Small intestine (tissue), 7 donors: Measurements from ENCODE around the gene FAM199X. TPM values are rescaled to one million over a fixed set of nuclear protein-coding genes. Genes with fewer than 3 reads are reported as not detected.

Source experiments
- DNase-seq, 2 donors: peaks; one replicate each; pipeline versions ENCODE4 v3.0.0 to v3.0.0-alpha.2; 2013
- FAIRE-seq: peaks from 2 replicates; lab custom pipeline; 2012; peaks lifted over from hg19 to GRCh38; lab: Jason Lieb, UNC
- H3K27ac ChIP-seq, 3 donors: one replicate each; pipeline ENCODE4 v1.5.1; 2013; ENCODE audit warnings: low read length in 2 of 3, mild to moderate bottlenecking in 2 of 3, control low read depth in 1 of 3, inconsistent platforms in 1 of 3, low read depth in 1 of 3, moderate library complexity in 1 of 3
- H3K27me3 ChIP-seq, 3 donors: one replicate each; pipeline ENCODE4 v1.6.1; 2013; ENCODE audit warnings: low read length in 3 of 3, inconsistent platforms in 1 of 3; ENCODE audit not compliant: control insufficient read depth in 3 of 3, insufficient read depth in 3 of 3
- H3K36me3 ChIP-seq, 3 donors: one replicate each; pipeline ENCODE4 v1.6.1; 2013; ENCODE audit warnings: low read length in 3 of 3, inconsistent platforms in 1 of 3, low read depth in 1 of 3, mild to moderate bottlenecking in 1 of 3, moderate library complexity in 1 of 3; ENCODE audit not compliant: control insufficient read depth in 3 of 3, insufficient read depth in 2 of 3
- H3K4me1 ChIP-seq, 3 donors: one replicate each; pipeline ENCODE4 v1.6.1; 2013; ENCODE audit warnings: low read length in 2 of 3, inconsistent platforms in 1 of 3, low read depth in 1 of 3, mild to moderate bottlenecking in 1 of 3, moderate library complexity in 1 of 3; ENCODE audit not compliant: control insufficient read depth in 3 of 3, insufficient read depth in 2 of 3
- H3K4me3 ChIP-seq, 3 donors: one replicate each; pipeline ENCODE4 v1.5.1; 2013; ENCODE audit warnings: low read length in 3 of 3, control low read depth in 1 of 3, inconsistent platforms in 1 of 3, low read depth in 1 of 3, mild to moderate bottlenecking in 1 of 3, moderate library complexity in 1 of 3
- H3K9me3 ChIP-seq, 2 donors: one replicate each; pipeline ENCODE4 v1.6.1; 2013; ENCODE audit warnings: low read depth in 1 of 2, low read length in 1 of 2; ENCODE audit not compliant: control insufficient read depth in 2 of 2, insufficient read depth in 1 of 2
- WGBS, 3 donors: extraction: QIAGEN DNeasy Blood & Tissue Kit; methylation state at CpG; one replicate each; pipeline ENCODE4 v1.1.7; 2013; 5-methylcytosine and 5-hydroxymethylcytosine counted together
- polyA plus RNA-seq, 4 donors: library from polyadenylated mRNA; stranded (reverse) in 3 of 4; unstranded in 1 of 4; fragments of 200-250 nt in 3 of 4; fragments of 120-200 nt in 1 of 4; gene quantifications; one replicate each; pipeline versions ENCODE4 v1.2.1 to v1.2.3, GENCODE V29; 2013
- donor health status: healthy with polysubstance abuse.
- donor health status: control.
- donor health status: control.
- donor health status: Bipolar disorder and iron deficiency.
- donor health status: healthy.

Gene FAM199X
- polyA plus RNA-seq, 4 donors = 4.9 to 21.0 (median 10.3) TPM

- no peak overlapping the region for H3K4me3 ChIP-seq
- H3K27ac ChIP-seq = no peak overlapping the region
- H3K27me3 ChIP-seq = no peaks in the 10 kb centered on the region
- no peaks in the 10 kb centered on the region for H3K36me3 ChIP-seq
- WGBS, 3 donors = 83 to 100% (median 94%) methylated on average over 1 of the region's 1 CpG
- no peaks in the 10 kb centered on the region for H3K9me3 ChIP-seq
- DNase-seq (no peak), FAIRE-seq (no peak)
- no peaks in the 10 kb centered on the region for H3K4me1 ChIP-seq
Observed at GRCh38 chrX:104135677-104136076, 30.6 kb upstream of the FAM199X start.

DNA sequence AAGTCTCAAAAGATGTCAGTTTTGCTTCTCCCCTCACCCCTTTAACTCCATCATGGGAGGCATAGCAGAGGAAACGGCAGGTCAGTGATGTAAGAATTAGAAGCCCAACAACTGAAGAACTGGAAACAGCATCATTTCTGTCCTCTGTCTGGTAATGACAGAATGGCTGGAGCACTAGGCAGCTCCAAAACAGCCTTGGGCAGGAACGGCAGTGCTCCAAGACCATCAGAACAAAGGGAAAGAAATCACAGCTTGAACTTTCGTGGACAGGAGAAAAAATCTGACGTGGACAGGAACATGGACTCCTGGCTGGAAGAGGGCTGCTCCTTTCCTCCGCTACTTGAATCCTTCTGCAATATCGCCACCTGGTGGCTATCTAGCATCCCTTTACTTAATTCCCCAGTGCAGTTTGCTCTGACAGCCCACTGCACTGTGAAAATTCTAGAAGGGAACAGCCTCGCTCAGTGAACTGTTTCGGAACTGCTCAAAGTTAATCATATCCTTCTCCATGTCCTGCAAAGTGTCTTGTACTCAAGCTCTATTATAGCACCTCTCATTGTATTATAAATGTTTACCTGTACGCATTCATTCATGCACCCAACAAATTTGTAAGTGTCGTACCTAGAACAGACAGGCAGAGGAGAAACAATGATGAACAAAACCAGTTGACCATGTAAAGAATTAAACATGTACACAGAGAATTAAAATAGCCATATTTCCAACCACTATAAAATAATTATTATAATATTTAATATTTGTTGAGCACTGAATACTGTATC lies 29.8 kb upstream of the FAM199X start:
- FAIRE-seq (peak; percentile 33), DNase-seq (peak; percentile 69 to 80)
- H3K27ac ChIP-seq = peak overlapping the region in 2 of 3 donors; percentile 5 to 53
- no peaks in the 10 kb centered on the region for H3K9me3 ChIP-seq
- no peaks in the 10 kb centered on the region for H3K27me3 ChIP-seq
- H3K36me3 ChIP-seq = no peaks in the 10 kb centered on the region
- H3K4me3 ChIP-seq = peak overlapping the region in 1 of 3 donors; percentile 43
- 24 to 27% (median 26%) methylated on average over 9 to 10 of the region's 10 CpGs for WGBS, 3 donors
- no peaks in the 10 kb centered on the region for H3K4me1 ChIP-seq

DNA sequence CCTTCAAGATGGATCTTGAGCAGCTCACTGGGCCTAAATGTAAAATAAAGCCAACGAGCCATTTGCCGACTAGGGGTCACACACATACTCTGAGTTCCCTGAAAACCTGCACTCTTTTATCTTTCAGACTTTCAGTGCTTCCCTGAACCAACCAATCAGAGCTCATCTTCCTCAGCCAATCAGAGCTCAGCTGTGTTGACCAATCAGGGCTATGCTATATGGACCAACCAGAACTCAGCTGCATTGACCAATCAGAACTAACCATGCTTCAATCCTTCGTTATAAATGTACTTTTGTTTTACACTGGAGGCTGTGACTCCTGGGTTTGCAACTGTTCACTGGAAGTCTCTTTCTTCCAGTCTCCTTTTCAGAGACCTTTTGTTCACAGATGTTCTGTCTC lies 28.8 kb upstream of the FAM199X start:
- H3K9me3 ChIP-seq = no peaks in the 10 kb centered on the region
- FAIRE-seq (no peak), DNase-seq (no peak)
- H3K27ac ChIP-seq = no peak overlapping the region
- no peaks in the 10 kb centered on the region for H3K4me1 ChIP-seq
- no peaks in the 10 kb centered on the region for H3K27me3 ChIP-seq
- H3K36me3 ChIP-seq = no peaks in the 10 kb centered on the region
- 86 to 92% (median 91%) methylated on average over 3 of the region's 3 CpGs for WGBS, 3 donors
- no peak overlapping the region for H3K4me3 ChIP-seq

- DNase-seq (peak in 1 of 2 donors; percentile 2), FAIRE-seq (no peak)
- WGBS, 3 donors = 86 to 93% (median 92%) methylated on average over 8 of the region's 8 CpGs
- Histone ChIP-seq H3K4me1 (no peaks in the 10 kb centered on the region), H3K27me3 (no peaks in the 10 kb centered on the region), H3K36me3 (no peaks in the 10 kb centered on the region), H3K4me3 (no peak overlapping the region), H3K27ac (no peak overlapping the region), H3K9me3 (no peaks in the 10 kb centered on the region)
Observed at GRCh38 chrX:104141087-104141760, 25.0 kb upstream of the FAM199X start.

DNA sequence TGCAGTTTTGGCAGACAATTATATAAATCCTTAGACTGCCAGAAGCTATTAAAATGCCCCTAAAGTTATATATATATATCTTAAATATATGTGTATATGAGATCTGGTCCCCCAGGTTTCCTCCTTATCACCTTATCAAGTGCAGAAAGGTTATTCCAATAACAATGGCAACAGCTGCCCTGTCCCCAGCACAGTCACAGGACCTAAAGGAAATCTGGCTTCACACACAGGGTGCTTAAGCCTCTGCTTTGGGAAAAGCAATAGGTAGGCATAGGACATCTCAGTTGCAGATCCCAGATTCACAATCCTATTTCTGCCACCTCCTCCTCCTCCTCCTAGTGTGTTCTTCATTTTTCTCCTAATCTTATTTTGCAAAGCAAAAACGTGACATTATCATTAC lies 15.2 kb upstream of the FAM199X start:
- H3K4me3 ChIP-seq = no peak overlapping the region
- H3K4me1 ChIP-seq = no peaks in the 10 kb centered on the region
- DNase-seq = no peak
- no peaks in the 10 kb centered on the region for H3K9me3 ChIP-seq
- H3K27me3 ChIP-seq = no peaks in the 10 kb centered on the region
- WGBS, 3 donors = 45 to 47% (median 46%) methylated on average over 1 of the region's 1 CpG
- no peak overlapping the region for H3K27ac ChIP-seq
- no peak for FAIRE-seq
- H3K36me3 ChIP-seq = no peaks in the 10 kb centered on the region

DNA sequence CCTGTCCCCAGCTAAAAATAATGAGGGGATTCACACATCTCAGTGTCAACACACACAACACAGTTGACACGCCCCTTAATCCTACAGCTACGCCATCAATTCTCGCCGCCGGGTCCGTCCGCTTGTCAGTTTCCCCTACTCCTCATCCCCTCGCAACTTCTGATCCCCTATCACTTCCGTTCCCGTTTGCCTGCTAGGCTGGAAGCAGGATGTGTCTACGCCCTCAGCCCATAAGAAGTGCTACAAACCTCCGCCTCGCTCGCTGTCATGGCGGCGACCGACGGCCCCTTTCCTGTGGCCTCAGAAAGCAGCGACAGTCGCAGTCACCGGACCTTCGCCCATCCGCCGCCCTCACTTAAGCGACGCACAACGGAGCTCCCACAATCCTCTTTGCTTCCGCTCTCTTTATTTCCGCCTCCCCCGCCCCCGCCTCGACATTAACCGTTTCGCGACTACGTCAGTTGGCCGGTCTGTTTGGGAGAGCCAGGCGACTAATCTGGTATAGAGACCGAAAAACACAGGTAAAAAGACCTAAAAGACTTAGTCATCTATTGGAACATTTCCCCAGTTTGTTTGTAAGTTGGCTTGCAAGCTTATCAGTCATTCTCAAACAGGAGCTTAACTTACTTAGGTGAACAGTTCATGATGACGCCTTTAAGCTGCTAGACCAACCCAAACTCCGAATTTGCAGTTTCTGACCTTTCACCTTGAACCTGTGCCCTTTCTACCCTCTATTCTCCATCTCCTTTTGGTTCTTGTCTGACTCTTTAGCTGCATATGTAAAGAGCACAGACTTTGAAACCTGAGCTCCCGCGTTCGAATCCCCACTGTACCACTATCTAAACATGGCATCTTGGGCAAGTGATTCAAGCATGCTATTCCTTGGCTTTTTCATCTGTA lies 9.4 kb upstream of the FAM199X start, which contains the start of gene SLC25A53:
Gene SLC25A53, minus strand, starts transcription at position 380 of the 900 bp plus-strand sequence. CDS start 51,752 bp downstream, outside the sequence.
- no peaks in the 10 kb centered on the region for H3K36me3 ChIP-seq
- no peaks in the 10 kb centered on the region for H3K9me3 ChIP-seq
- WGBS, 3 donors = 0 to 40% (median 5%) methylated on average over 42 to 44 of the region's 44 CpGs
- no peak for FAIRE-seq
- no peaks in the 10 kb centered on the region for H3K4me1 ChIP-seq
- DNase-seq = peak; percentile 83 to 87
- H3K27ac ChIP-seq = peak within 1 kb of the TSS; percentile 66 to 98 (median 94)
- H3K4me3 ChIP-seq = peak within 1 kb of the TSS; percentile 32 to 73 (median 47)
- no peaks in the 10 kb centered on the region for H3K27me3 ChIP-seq

DNA sequence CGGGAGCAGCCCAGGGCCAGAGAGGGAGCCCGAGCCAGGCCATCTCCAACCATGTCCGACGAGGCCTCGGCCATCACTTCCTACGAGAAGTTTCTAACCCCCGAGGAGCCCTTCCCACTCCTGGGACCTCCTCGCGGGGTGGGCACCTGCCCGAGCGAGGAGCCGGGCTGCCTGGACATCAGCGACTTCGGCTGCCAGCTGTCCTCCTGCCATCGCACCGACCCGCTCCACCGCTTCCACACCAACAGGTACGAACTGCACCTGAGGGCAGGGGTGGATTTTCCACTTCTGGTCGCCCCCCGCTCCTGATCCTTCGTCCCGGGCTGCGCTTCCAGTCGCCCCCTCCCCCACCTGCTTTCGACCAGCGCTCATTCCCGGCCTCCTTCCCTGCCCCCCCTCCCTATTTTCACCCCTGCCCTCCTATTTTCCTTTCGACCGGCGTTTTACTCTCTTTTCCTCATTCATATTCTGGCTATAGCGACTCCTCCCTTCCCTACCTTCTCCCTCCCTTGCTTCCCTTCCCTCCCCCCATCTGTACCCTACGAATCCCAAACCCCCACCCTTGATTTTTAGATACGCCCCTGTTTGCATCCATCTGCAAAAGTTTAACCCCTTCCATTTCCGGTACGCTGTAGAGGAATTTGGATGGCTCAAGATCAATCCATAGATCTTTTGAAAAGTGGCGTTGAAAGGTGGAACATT lies 633 bp downstream of the FAM199X start:
- FAIRE-seq = no peak
- 1 to 37% (median 9%) methylated on average over 13 to 37 of the region's 37 CpGs for WGBS, 3 donors
- DNase-seq = no peak

More for the DNA sequence above, 633 bp downstream of the FAM199X start:
- Histone ChIP-seq H3K9me3 (no peaks in the 10 kb centered on the region), H3K27ac (peak overlapping the region; percentile 38 to 88 (median 67)), H3K36me3 (no peaks in the 10 kb centered on the region), H3K27me3 (no peaks in the 10 kb centered on the region), H3K4me3 (peak overlapping the region; percentile 83 to 89 (median 88)), H3K4me1 (peaks cover 0 to 2% (median 0%) of the 10 kb centered on the region in 3 donors)
